ENCODE measurements around the gene MGAT4C. TPM values are rescaled to one million over a fixed set of nuclear protein-coding genes. Genes with fewer than 3 reads are reported as not detected.
A peak's percentile ranks its signal among the peaks of the same experiment; 100 is the strongest.

Gene MGAT4C
- total RNA-seq, 3 donors from 2014 or later: 0.17 to 0.73 (median 0.35) TPM

DNA sequence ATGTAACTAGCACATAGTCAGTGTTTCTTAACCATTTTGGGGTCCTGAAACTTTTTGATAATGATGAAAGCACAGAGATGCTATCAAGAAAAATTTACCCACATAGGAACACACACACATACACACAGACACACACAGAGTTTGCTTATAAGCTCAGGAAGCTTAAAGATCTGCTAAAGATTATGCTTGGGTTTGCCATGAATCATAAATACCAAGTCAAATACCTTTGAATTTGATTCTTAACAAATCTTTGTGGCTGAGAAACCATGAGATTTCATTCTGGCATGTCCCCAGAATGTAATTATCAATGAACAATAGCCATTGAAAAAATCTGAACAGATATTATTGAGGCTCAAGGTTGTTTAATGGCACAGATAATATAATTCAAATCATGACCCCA is 292.9 kb downstream of the MGAT4C start:
- Histone ChIP-seq H3K4me1 (ENCODE audit: low read depth) (no peaks in the 10 kb centered on the region), H3K9me3 (no peaks in the 10 kb centered on the region), H3K36me3 (ENCODE audit: low read depth) (no peaks in the 10 kb centered on the region), H3K4me3 (no peak overlapping the region)
- intact Hi-C loops (cut with DNase I, micrococcal nuclease): no loop called here
- ATAC-seq: no peak
- no peak for DNase-seq
- no peak for TF ChIP-seq CTCF (IDR thresholded peaks at IDR 0.05)

GRCh38 chr12:85956081-85956480 is 300.1 kb downstream of the MGAT4C start:
- ATAC-seq: no peak

DNA sequence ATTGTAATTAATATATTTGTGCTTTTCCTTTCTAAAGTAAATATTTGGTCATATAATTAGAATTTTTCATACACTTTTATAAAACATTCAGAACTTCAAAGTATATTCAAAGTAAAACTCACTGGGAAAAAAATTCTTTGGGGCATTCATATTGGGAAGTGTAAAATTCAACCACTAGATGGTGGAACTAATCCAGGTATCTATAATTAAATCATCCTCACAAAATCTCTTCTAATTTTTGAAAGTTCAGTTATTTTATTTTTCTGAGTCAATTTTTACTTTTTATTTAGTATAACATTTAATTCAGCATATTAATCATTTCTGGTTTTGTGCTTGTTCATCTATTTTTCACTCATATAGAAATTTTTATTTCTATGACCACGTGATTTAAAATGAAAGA is 301.1 kb downstream of the MGAT4C start:
- Histone ChIP-seq H3K4me3 (no peak overlapping the region), H3K9me3 (no peaks in the 10 kb centered on the region), H3K4me1 (ENCODE audit: low read depth) (no peaks in the 10 kb centered on the region), H3K36me3 (ENCODE audit: low read depth) (no peaks in the 10 kb centered on the region)
- DNase-seq: no peak
- intact Hi-C loops (cut with DNase I, micrococcal nuclease): no loop called here
- TF ChIP-seq CTCF (IDR thresholded peaks at IDR 0.05): no peak
- ATAC-seq: no peak

More at GRCh38 chr12:85956081-85956480, 300.1 kb downstream of the MGAT4C start:
- H3K4me3 ChIP-seq: no peak overlapping the region
- H3K9me3 ChIP-seq: no peaks in the 10 kb centered on the region
- no peaks in the 10 kb centered on the region for H3K36me3 ChIP-seq (ENCODE audit: low read depth)
- TF ChIP-seq CTCF (IDR thresholded peaks at IDR 0.05): no peak
- intact Hi-C loops (cut with DNase I, micrococcal nuclease): no loop called here
- no peak for DNase-seq
- H3K4me1 ChIP-seq (ENCODE audit: low read depth): no peaks in the 10 kb centered on the region

DNA sequence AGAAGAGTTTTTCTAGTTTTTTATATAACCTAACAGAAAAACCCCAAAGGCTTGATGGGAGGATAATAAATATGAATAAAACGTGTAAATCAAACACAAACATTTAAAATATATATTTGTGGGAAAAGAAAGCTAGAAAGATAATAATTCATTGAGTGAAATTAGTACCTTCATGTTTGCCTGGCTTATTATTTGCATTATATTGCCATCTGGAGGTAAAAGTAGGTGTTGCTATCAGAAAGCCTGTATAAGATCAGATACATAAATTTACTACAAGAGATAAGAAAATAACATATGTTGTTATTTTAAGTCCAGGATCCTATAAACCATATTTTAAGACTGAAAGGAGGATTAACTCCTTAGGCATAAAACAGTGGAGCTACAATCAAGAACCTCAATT is 304.4 kb downstream of the MGAT4C start:
- Histone ChIP-seq H3K9me3 (no peaks in the 10 kb centered on the region), H3K4me3 (no peak overlapping the region)
- ATAC-seq: no peak

DNA sequence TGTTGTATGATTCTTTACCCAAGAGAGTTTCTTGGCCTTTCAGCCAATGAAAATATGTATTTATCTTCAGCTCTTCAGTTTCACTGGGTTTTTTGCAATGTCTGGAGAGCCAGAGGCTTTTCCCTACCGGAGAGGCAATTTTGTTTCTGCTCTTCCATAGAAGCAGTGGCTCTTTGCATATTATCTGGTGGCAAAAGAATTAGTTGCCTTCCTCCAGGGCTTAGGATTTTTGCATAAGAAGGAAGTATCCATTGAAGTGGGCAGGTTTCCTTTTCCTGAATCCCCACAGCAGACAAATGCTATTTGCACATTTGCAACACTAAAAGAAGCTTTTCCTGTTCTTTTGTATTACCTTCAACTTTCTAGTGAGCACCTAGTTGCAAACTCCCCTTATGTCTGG is 306.9 kb downstream of the MGAT4C start:
- Histone ChIP-seq H3K4me1 (ENCODE audit: low read depth) (no peaks in the 10 kb centered on the region), H3K4me3 (no peak overlapping the region), H3K36me3 (ENCODE audit: low read depth) (no peaks in the 10 kb centered on the region), H3K9me3 (no peaks in the 10 kb centered on the region)
- TF ChIP-seq CTCF (IDR thresholded peaks at IDR 0.05): no peak
- DNase-seq (no peak), ATAC-seq (no peak)
- intact Hi-C loops (cut with DNase I, micrococcal nuclease): no loop called here

More for the DNA sequence above, 304.4 kb downstream of the MGAT4C start:
- Histone ChIP-seq H3K36me3 (ENCODE audit: low read depth) (no peaks in the 10 kb centered on the region), H3K4me1 (ENCODE audit: low read depth) (no peaks in the 10 kb centered on the region)
- DNase-seq: no peak
- intact Hi-C loops (cut with DNase I, micrococcal nuclease): no loop called here
- TF ChIP-seq CTCF (IDR thresholded peaks at IDR 0.05): no peak

- intact Hi-C loops (cut with DNase I, micrococcal nuclease): no loop called here
- TF ChIP-seq CTCF (IDR thresholded peaks at IDR 0.05): no peak
- ATAC-seq (peak; percentile 68), DNase-seq (peak in 1 of 3 donors; percentile 7)
- no peak overlapping the region for H3K4me3 ChIP-seq
- no peaks in the 10 kb centered on the region for H3K4me1 ChIP-seq (ENCODE audit: low read depth)
- H3K9me3 ChIP-seq: no peaks in the 10 kb centered on the region
- H3K36me3 ChIP-seq (ENCODE audit: low read depth): no peaks in the 10 kb centered on the region
These were observed 307.9 kb downstream of the MGAT4C start for GRCh38 chr12:85948340-85948739.
